ENCODE results near the gene UVRAG. TPM values are rescaled to one million over a fixed set of nuclear protein-coding genes. Genes with fewer than 3 reads are reported as not detected.

The UVRAG gene
- total and polyA plus RNA-seq, 2 of the 4 experiments (the other 2 are of a cell fraction) = 5.6 to 10.9 TPM

- H4K8ac ChIP-seq (ENCODE audit: low read depth in 2 of 2, low read length in 2 of 2) = no peak overlapping the region
- peak overlapping the region; percentile 42 for H2AK9ac ChIP-seq (replicated peaks; ENCODE audit: low read depth, low read length, poor library complexity)
- H3K9ac ChIP-seq (ENCODE audit: low read depth, low read length) = no peak overlapping the region
- POLR2A ChIA-PET (ENCODE audit: unreplicated experiment) = no interaction called here
- H3K4me3 ChIP-seq (ENCODE audit: insufficient read depth, low read depth, low read length) = no peak overlapping the region
- H3K14ac ChIP-seq (replicated peaks; ENCODE audit: low read depth, low read length) = no peak overlapping the region
- H4K91ac ChIP-seq (ENCODE audit: insufficient read depth, low read depth, low read length) = no peak overlapping the region
- peaks cover 55% of the 10 kb centered on the region for H3K27me3 ChIP-seq (ENCODE audit: control insufficient read depth, insufficient read depth, low read length)
- no peak overlapping the region for H3K18ac ChIP-seq (ENCODE audit: low read depth, low read length)
- H2AK5ac ChIP-seq (ENCODE audit: low read depth, low read length) = no peak overlapping the region; the same call in 1 of the 2 replicates
- no peaks in the 10 kb centered on the region for H4K20me1 ChIP-seq (ENCODE audit: insufficient read depth, low read length)
- dilution Hi-C loops (cut with HindIII; ENCODE audit: low sequenced_read_pairs, unreplicated experiment) = no loop called here
- peaks cover 4% of the 10 kb centered on the region; the same call in 1 of the 2 replicates for H3K4me1 ChIP-seq (ENCODE audit: control insufficient read depth, insufficient read depth, low read length)
- no peak overlapping the region for H3K23ac ChIP-seq (ENCODE audit: low read depth, low read length)
- 83% methylated on average over 1 of the region's 15 CpGs; no CpG with 5 or more reads in 1 of the 2 experiments for WGBS, 2 experiments (ENCODE audit: extremely low coverage in 2 of 2, insufficient read length in 1 of 2)
- in situ Hi-C loops (cut with MboI; ENCODE audit: low sequenced_read_pairs) = no loop called here
- no peaks in the 10 kb centered on the region for H3K36me3 ChIP-seq (ENCODE audit: control insufficient read depth, insufficient read depth, low read length)
- no peaks in the 10 kb centered on the region for H3K79me1 ChIP-seq (ENCODE audit: low read depth in 1 of 2, low read length in 2 of 2)
- intact Hi-C loops (cut with micrococcal nuclease) = no loop called here
- H2BK20ac ChIP-seq (ENCODE audit: low read depth, low read length) = no peak overlapping the region
- ATAC-seq (ENCODE audit: low read depth) = no peak
- H3K9me1 ChIP-seq (ENCODE audit: insufficient read depth, low read length) = no peaks in the 10 kb centered on the region
- H3K27ac ChIP-seq (ENCODE audit: insufficient read depth, low read length) = no peak overlapping the region
- no peak overlapping the region for H2BK120ac ChIP-seq (ENCODE audit: low read depth, low read length)
- H2BK5ac ChIP-seq (ENCODE audit: low read depth, low read length, poor library complexity, severe bottlenecking) = no peak overlapping the region
- H2AFZ ChIP-seq (replicated peaks; ENCODE audit: low read length, poor library complexity) = no peak overlapping the region
- no peaks in the 10 kb centered on the region for H3K9me3 ChIP-seq (ENCODE audit: control insufficient read depth, insufficient read depth, low read length)
- CTCF ChIA-PET = no interaction called here
- H2BK15ac ChIP-seq (ENCODE audit: low read depth, low read length) = no peak overlapping the region
- H3K4me2 ChIP-seq (ENCODE audit: low read depth, low read length) = no peak overlapping the region
- no TSS peak for BruUV-seq (replicated peaks)
- no peak overlapping the region for H3K56ac ChIP-seq (ENCODE audit: extremely low read depth, insufficient read depth, low read length)
- DNase-seq = no peak
- no peak overlapping the region for H3K4ac ChIP-seq (ENCODE audit: low read depth, low read length)
- no peak overlapping the region for H4K5ac ChIP-seq (ENCODE audit: low read depth, low read length)
- TF ChIP-seq MXI1 (IDR thresholded peaks at IDR 0.05; ENCODE audit: borderline replicate concordance, low read depth, low read length) = no peak
- TF ChIP-seq SMC3 (IDR thresholded peaks at IDR 0.05; ENCODE audit: low read depth, low read length) = no peak
- TF ChIP-seq FOS (IDR thresholded peaks at IDR 0.05; ENCODE audit: low read depth, low read length) = no peak
- no peak for TF ChIP-seq RCOR1 (IDR thresholded peaks at IDR 0.05; ENCODE audit: insufficient replicate concordance, low read length)
- TF ChIP-seq USF2 (IDR thresholded peaks at IDR 0.05; ENCODE audit: low read depth, low read length) = no peak
- no peak for TF ChIP-seq RFX5 (IDR thresholded peaks at IDR 0.05; ENCODE audit: low read depth, low read length)
- TF ChIP-seq MAZ (IDR thresholded peaks at IDR 0.05; ENCODE audit: borderline replicate concordance, low read depth, low read length) = no peak
- TF ChIP-seq MAFK (IDR thresholded peaks at IDR 0.05; ENCODE audit: low read depth, low read length) = no peak
- no peak for TF ChIP-seq CEBPB (IDR thresholded peaks at IDR 0.05; ENCODE audit: low read depth, low read length)
- TF ChIP-seq CHD1 (IDR thresholded peaks at IDR 0.05; ENCODE audit: low read depth, low read length) = no peak
- TF ChIP-seq POLR2A (IDR thresholded peaks at IDR 0.05; ENCODE audit: low read depth, low read length) = no peak
- no peak for TF ChIP-seq RAD21 (IDR thresholded peaks at IDR 0.05; ENCODE audit: low read length)
- TF ChIP-seq ELK1 (IDR thresholded peaks at IDR 0.05; ENCODE audit: borderline replicate concordance, low read depth, low read length) = no peak
- no peak for TF ChIP-seq BHLHE40 (IDR thresholded peaks at IDR 0.05; ENCODE audit: low read depth, low read length)
- TF ChIP-seq CTCF (conservative IDR thresholded peaks at IDR 0.05; ENCODE audit: low read depth, low read length) = no peak
These were observed 347.6 kb downstream of the UVRAG start for GRCh38 chr11:76162336-76163288.

Data from IMR-90 (cell line).